NCI-H2029 (cell line): ENCODE data around the gene GKN1.

Source experiments
- DNase-seq: peaks from one replicate; lab custom pipeline; 2025; lab: John Stamatoyannopoulos, UW

Gene GKN1

DNA sequence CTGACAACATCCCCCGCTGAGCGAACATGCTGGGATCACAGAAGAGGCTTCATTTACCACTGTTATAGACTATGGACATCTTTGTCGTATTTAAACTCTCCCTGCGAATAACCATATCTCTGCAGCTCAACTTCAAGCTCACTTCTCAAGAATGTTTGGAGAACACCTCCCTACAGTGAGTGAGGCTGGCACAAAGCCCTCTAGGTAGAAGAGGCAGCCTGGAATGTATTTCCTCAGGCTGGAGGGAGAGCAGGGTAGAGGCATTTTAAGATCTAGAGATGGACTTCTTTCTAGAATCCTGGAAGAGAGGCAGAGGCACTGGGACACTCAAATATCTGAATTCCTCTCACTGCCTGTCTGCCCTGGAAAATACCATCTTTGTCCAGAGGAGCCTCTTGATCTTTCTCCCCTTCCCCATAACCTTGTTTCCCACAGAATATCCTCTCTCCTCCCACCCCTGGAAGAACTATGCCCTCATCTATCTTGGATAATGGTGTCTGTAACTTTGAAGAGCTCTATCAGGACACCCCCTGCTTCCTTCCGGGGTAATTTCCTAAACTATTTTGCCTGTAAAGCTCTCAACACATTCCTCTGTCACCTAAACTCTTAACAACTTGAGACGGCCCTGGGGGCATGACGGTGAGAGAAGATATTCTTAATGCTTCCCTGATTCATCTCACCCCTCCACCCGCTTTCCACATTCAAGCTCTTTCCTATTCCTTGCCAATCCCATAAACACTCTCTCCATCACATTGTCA is 36.2 kb downstream of the GKN1 start:
- DNase-seq, result no peak

DNA sequence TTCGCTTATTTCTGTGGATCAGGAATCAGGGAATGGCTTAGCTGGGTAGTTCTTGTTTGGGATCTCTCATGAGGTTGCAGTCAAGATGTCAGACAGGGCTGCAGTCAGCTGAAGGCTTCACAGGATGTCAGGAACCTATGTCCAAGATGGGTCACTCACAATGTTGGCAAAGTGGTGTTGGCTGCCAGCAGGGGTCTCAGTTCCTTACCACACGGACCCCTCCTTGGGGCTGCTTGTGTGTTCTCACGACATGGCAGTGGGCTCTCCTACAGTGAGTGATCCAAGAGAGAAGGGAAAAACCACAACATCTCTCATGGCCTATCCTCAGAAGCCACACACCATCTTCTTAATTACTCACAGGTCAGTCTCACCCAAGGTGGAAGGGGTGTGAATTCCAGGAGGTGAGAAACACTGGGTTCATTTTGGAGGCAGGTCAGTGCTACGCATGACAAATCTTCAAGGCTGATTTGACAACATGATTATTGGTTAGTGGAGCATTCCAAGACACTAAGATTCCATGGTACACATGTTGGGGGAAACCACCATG is 37.2 kb downstream of the GKN1 start:
- DNase-seq, result no peak

DNA sequence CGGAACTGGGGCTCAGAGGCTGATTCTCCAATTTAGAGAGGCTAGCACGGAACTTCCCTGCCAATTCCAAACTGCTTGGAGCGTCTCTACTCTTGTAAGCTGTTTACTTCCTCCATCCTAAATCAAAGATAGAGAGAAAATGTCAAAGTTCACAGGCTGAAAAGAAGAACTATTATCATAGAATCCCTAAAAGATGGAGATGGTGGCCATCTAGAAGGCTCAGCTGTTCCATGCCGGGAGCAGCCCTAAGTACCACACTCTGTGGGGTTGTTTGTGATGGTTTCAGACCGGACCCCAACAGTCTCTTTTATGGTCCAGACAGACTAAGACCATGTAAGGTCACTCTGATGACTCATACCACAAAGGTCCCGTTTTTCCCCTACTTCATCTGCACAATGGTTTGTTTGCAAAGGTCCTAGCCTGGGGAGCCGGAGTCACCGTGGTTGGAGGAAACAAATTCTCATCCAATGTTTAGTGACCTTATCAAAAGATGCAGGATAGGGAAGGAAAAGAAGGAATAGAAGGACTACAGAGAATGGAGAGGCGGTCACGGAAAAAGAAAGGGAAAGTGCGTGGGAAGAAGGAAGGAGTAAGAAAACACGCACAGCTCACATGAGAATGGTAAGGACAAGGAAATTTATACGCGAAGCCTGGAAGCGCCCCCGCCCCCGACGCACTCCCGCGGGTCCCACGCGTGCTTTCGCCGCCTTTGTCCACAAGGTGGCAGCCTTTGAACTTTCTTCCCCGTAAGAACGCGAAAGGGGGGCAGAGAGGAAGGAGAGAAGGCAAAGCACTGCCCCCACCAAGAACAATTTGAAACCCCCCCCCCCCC is 38.1 kb downstream of the GKN1 start:
- peak; percentile 25 for DNase-seq

DNA sequence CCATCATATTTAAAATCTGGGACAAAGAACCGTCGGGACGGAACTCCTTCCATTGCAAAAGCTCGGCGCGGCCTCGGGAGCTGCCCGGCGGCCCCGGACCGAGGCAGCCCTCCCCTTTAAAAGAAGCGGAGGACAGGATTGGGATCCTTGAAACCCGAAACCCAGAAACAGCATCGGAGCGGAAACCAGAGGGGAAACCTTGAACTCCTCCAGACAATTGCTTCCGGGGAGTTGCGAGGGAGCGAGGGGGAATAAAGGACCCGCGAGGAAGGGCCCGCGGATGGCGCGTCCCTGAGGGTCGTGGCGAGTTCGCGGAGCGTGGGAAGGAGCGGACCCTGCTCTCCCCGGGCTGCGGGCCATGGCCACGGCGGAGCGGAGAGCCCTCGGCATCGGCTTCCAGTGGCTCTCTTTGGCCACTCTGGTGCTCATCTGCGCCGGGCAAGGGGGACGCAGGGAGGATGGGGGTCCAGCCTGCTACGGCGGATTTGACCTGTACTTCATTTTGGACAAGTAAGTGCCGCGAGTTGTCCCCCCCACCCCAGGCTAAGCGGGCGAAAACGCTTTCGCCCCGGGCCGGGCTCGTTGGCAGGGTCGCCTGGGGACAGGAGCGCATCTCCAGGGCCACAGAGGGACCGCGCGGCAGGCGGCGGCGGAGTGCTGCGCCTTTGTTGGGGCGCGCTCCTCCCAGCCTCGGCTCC is 38.9 kb downstream of the GKN1 start, which contains the start of gene ANTXR1:
Gene ANTXR1, plus strand, starts transcription at position 38 of the 698 bp plus-strand sequence. Its CDS starts 321 bp downstream, at position 359.
- DNase-seq, result peak; percentile 33

- DNase-seq, result no peak
These were observed 39.7 kb downstream of the GKN1 start for GRCh38 chr2:69013840-69014821.

- no peak for DNase-seq
These were observed 42.6 kb downstream of the GKN1 start for GRCh38 chr2:69017080-69017479.

- DNase-seq, result no peak
These were observed 43.4 kb downstream of the GKN1 start for GRCh38 chr2:69017835-69018234.

DNA sequence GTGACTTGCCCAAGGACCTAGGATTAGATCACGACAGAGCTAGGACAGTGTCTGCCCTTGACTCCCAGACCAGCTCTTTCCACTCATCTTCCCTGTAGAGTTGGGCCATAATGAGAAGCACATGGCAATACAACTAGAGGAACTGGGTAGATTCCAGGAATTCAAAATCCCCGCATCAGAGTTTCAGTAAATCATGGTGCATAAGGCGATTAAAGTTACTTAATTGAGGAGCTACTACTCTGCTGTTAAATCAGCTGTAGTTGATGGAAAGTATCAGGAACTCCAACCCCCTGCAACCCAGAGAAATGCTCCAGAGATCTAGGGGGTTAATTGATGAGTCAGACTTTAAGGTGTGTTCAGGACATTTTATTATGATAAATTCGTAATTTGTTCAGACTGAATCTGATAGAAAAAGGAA is 44.3 kb downstream of the GKN1 start:
- no peak for DNase-seq

DNA sequence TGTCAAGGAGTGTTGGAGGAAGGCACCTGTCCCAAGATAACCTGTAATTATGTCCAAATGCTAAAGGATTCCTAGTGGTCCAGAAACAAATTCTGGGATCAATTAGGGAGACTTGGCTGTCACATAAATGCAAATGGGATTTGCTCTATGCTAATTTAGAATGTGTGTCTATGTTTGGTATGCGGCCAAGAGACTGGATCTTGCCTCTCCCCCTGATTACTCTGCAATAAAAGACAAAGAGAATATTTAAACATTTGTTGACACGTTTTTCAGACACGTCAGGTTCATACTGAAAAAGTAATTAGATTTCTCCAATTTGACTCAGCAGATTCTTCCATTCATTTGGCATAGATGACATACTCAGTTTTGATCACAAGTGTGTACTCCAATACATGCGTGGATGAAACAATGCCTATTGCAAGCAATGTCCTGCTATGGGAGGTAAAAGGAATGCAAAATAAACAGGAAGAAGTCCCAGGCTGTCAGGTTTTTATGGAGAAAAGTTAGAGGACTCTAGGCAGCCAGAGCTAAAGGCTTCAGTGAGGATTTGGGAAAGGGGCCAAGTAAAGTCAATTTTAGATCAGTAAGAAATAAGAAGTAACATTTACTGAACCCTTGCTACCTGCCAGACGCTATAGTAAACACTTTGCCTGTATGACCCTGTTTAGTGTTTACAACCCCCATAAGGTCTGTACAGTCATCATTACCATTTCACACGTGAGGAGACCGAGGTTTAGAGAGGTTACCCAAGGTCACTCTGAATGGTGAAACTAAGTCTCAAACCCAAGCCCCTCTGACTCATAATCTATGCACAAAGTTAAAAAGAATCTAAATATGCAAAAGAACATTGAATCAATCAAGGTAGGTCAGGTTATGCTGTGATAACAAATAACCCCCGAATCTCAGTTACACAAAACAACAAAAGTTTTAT is 46.3 kb downstream of the GKN1 start:
- no peak for DNase-seq

- DNase-seq, result no peak
These were observed 47.3 kb downstream of the GKN1 start for GRCh38 chr2:69021727-69022126.

DNA sequence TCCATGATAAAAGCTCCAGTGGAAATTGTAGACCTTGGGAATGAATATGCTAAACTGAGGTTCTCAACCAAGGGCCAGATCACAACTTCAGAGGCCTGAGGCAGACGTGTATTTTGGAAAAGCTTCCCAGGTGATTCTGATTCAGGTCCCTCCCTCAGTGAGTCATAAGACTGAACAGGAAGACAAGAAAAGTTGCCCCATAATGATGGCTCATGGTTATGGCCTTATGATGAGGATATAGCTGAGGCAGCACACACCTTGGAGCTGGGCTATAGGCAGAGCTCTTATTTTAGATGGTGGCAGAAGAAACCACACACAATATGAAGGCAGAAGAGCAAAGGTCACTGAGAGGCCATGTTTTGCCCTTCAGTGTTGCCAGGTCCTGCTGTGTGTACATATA is 48.1 kb downstream of the GKN1 start:
- no peak for DNase-seq

DNA sequence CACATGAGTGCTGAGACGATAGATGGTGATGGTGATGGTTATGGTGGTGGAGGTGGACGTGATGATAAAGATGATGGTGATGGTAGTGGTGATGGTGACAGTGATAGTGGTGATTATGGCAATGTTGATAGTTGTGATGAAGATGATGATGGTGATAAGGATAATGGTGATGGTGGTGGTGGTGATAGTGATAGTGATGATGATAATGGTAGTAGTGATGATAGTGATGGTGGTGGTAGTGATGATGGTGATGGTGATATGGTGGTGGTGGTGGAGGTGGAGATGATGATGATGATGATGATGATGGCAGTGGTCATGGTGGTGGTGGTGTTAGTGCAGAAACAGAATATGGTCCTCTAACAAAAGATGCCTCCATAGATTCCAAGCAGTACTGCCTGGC is 48.8 kb downstream of the GKN1 start:
- DNase-seq, result no peak

DNA sequence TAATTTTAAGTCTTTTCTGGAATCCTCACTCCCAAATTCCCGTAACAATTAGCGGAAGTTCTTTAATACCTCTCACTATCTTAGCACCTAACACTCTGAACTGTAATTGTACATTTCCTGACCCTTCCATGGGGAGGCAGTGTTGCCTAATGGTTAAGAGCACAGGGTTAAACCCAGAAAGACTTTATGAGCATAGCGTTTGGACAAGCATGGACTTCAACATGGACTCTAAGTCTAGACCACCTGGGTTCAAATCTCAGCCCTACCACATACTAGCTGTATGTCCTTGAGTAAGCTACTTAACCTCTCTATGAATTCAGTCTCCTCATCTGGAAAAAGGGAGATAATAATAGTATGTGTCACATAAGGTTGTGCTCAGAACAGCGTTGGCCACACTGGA is 51.6 kb downstream of the GKN1 start:
- peak; percentile 14 for DNase-seq

DNA sequence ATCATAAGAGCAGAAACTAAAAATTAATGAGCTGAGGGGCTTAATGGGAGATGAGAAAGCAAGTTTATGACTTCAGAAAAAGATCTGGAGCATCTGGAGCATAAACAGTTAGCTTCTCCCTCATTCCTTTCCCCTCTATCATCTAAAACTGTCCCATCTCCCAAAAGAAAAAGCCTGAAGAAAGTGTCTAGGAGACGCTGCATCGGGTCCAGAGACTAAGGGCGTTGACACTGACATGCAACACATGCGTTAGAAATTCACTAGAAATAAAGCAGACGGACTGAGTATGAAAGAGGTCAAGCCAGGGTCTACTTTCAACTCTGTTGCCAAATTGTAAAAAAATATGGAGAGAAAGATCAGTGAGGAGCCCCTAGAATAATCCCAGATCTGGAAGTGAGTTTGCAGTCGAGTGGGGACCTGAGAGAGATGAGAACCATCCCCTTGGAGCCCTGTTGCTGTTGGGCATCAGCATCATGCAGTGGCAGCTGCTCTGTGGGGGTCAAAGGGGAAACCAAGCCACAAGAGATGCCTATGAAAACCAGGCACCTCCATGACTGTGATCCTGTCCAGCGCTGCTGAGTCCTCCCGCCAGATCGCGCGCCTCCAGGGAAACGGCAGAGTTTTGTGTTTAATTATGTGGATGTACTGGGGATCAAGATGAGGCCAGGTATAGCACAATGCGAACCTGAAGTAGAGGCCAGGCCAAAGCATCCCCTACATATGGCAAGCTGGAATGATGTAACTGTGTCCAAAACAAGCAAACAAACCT is 52.4 kb downstream of the GKN1 start:
- no peak for DNase-seq
